Hematopoietic multipotent progenitor cell (in vitro differentiated cells): ENCODE measurements around the gene RNF14. TPM values are rescaled to one million over a fixed set of nuclear protein-coding genes. Genes with fewer than 3 reads are reported as not detected.

Experiments used
- DNase-seq, 3 donors: peaks; one replicate each; pipeline ENCODE4 v3.0.0-alpha.2; 2011 to 2015; ENCODE audit warnings: low read depth in 2 of 3, low spot score in 2 of 3
- total RNA-seq: library from RNA; depleted of rRNA; stranded (reverse); fragments of >200 nt; gene quantifications from one replicate; pipeline ENCODE4 v1.2.3, GENCODE V29; 2012

RNF14 gene
- total RNA-seq, 1 donor: 14.3 TPM

- DNase-seq: no peak
These were observed 5.1 kb downstream of the RNF14 start for GRCh38 chr5:141973871-141974595.

- DNase-seq: no peak
These were observed 7.3 kb downstream of the RNF14 start for GRCh38 chr5:141976176-141976575.

DNA sequence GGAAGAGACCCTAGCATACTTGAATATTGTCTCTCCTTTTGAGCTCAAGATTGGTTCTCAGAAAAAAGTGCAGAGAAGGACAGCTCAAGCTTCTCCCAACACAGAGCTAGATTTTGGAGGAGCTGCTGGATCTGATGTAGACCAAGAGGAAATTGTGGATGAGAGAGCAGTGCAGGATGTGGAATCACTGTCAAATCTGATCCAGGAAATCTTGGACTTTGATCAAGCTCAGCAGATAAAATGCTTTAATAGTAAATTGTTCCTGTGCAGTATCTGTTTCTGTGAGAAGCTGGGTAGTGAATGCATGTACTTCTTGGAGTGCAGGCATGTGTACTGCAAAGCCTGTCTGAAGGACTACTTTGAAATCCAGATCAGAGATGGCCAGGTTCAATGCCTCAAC is 9.5 kb downstream of the RNF14 start:
- no peak for DNase-seq

GRCh38 chr5:141982626-141983025 is 13.7 kb downstream of the RNF14 start:
- DNase-seq: no peak

DNA sequence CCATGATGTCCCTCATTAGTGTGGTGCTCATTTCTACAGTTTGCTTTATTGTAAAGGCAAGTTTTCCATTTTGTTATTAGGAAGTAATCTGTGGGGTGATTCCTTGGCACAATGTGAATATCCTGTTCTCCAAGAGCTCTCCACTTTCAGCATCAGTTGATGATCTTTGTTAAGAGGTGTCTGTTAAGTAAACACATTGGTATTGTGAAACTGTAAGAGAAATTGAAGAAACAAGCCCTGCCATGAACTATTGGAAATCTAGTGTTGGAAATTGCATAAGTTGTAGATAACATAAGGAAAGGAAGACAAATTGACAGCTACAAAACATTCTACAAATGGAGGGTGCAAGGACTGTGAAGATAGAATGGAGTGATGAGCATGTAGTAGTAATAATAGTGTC is 17.2 kb downstream of the RNF14 start:
- DNase-seq: no peak

- DNase-seq: no peak
These were observed 20.8 kb downstream of the RNF14 start for GRCh38 chr5:141989720-141990119.

DNA sequence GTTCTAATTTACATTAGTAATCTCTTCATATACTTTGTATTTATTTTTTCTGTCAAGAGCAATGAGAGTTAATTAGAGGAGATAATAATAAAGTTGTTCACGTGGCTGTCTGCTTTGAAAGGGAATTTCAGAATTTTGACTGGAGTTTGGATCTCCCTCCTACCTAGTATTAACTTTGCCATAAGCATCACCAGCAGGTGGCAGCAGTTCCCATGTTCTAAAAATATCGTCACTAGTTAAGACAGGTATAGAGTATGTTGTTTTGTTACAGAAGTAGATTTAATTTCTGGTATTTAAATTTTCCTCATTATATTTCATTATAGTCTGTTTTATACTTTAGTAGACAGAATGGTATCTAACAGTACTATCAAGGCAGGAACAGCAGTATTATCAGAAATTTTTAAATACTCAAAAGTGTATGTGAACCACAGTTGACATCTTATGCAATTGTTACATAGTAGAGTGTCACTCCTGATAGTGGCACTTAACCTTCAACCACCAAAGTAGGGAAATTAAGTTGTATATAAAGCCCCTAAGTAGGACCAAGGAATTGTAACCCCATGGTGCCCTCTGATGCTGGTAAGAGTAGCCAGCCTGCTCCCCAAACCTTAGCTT is 23.6 kb downstream of the RNF14 start:
- peak; percentile 55 to 84 (median 59) for DNase-seq

- no peak for DNase-seq
These were observed 25.7 kb downstream of the RNF14 start for GRCh38 chr5:141994511-141995136.

DNA sequence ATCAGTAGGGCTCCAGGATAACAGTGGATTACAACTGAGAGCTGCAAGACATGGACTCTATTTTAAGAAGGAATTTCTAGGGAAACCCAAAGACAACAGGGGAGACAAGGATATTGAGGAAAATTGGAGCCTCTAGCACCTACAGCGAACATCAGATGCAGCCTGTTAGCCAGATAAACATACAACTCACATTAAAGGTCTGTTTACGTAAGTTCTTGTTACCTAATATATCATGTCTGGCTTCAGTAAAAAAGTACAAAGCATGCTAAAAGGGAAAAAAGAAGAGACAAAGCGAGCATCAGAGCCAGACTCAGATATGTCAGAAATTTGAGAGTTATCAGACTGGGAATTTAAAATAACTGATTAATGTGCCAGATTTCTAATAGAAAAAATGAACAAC is 26.8 kb downstream of the RNF14 start:
- no peak for DNase-seq

DNA sequence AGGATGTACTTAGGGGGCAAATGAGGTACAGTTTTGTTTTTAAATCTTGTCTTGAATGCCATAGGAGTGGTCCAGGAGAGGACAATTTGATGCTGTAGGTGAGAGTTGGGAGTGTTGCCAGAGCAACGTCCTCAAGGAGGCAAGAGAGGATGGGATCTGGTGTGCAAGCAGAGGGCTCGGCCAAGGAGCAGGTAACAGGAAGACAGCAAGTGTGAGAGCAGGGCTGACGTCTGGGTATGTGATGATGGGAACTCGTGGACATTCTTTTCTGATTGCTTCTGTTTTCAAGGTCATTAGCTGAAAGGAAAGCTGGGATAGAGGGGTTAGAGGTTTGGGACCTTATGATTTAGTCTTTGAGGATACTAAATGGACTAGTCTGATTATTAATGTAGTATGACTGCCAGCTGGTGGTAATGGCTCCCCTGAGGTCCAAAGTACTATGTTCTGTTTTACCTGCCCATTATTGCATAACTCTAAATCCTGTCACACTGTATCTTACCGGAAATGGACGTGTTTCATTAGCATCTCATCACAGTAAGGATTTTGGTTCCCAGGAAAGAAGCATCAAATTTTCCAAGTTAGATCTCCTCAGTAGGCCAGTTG is 28.6 kb downstream of the RNF14 start:
- DNase-seq: no peak

GRCh38 chr5:142000173-142000572 is 31.3 kb downstream of the RNF14 start:
- DNase-seq: no peak

GRCh38 chr5:142000704-142001484 is 32.0 kb downstream of the RNF14 start:
- no peak for DNase-seq

GRCh38 chr5:142003266-142003800 is 34.4 kb downstream of the RNF14 start:
- no peak for DNase-seq

DNA sequence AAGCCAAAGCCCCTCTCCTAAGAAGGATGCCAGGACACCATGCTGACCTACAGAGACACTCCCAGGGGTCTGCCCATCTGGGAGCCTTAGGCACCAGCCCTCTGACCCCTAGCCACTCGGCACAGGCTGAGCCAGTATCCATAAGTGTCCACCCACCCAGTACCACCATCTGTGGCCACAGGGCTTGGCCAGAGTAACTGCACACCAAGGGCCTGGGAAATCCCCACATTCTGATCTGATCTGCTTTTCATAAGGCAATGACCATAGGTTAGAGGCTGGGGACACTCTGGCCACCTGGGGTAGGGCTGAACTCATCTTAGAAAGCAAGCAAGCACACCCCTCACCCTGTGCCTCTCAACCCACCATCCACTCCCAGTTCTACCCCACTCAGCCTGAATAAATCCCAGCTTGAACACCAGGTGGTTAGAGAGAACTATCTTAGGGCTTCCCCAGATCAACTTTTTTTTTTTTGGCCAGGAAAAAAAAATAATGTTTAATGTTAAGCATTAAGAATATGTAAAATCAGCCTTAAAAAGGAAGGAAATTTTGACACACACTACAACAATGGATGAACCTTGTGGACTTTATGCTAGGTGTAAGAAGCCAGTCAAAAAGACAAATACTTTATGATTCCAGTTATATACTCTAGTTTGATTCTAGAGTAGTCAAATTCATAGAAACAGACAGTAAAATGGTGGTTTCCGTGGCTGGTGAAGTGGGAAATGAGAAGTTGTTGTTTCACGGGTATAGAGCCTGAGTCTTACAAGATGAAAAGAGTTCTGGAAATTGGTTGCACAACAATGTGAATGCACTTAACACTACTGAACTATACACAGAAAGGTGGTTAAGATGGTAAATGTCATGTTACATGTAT is 37.7 kb downstream of the RNF14 start:
- peak in 1 of 3 donors; percentile 50 for DNase-seq

DNA sequence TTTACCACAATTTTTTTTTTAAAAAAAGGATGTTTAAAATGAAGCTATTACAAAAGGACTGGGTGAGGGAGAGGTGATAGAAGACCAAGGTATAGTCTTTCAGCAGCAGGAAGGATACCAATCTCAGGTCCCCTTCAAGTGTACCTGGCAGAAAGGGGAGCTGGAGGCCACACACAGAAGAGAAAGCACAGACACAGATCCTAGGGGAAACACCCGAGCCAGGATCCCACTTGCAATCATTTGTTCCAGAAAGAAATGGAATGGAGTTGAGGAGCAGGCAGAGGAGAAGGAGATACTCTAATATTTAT is 38.3 kb downstream of the RNF14 start:
- no peak for DNase-seq

- DNase-seq: no peak
These were observed 39.9 kb downstream of the RNF14 start for GRCh38 chr5:142008813-142009212.

GRCh38 chr5:142009886-142010285 is 41.0 kb downstream of the RNF14 start:
- DNase-seq: no peak

- DNase-seq: no peak
These were observed 42.8 kb downstream of the RNF14 start for GRCh38 chr5:142011572-142012185.

DNA sequence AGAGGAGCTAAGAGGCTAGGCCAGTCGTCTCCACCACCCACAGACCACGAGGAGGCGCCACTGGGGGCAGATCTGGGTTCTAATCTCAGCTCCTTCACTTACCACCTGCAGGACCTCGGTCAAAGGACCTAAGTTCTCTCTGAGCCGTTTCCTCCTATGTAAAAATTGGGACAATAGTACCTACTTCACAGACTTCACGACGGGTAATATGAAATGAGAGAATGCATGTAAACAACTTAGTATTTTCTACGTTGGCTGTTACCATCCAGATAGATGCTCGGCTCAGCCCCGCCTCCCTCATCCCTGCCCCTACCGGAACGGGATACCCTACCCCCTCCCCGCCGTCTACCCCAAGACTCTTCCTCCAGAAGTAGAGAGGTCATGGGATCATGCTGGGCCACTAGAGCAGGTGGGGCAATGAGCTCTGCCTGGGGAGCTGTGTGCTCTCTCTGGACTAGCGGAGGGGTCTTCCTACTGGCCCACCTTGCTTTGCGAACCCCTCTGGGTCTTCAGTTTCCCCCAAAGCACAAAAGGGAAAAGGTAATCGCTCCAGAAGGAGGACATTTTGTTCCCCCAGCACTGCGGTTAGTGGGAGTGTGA is 43.4 kb downstream of the RNF14 start:
- DNase-seq: no peak
